HG03196 (cell line): ENCODE data around the gene ZNF688.
"Not testable (repeated sequence)": the region's sequence is repeated elsewhere in the genome, so short reads cannot be mapped to it uniquely, and the experiment has no call there.

ENCODE experiments used
- ATAC-seq: cut with Tn5 transposase; IDR thresholded peaks from one replicate; pipeline ENCODE4 v1.9.1; 2021; ENCODE audit not compliant: unreplicated experiment

Gene ZNF688

DNA sequence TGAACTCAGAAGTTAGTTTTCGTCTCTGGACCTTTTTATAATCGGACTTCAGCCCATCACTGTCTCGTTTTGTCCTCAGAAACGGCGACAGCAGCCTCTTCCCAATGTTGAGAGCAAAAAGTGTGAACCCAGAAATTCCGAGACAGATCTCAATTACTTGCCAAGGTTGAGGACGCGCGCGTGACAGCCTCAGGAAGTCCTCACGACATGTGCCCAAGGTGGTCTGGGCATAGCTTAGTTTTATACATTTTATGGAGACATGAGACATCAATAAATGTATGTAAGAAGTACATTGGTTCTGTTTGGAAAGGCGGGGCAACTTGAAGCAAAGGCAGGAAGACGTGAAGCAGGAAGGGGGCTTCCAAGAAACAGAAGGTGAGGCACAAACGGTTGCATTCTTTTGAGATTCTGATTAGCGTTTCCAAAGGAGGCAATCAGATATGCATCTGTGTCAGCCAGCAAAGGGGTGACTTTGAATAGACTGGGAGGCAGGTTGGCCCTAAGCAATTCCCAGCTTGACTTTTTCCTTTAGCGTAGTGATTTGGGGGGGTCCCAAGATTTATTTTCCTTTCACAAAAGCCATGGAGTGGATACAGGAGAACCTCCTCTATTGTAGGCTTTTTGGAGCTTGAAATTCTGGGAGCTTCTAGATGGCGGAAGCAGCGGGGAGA lies 36.3 kb downstream of the ZNF688 start:
- ATAC-seq: no peak

DNA sequence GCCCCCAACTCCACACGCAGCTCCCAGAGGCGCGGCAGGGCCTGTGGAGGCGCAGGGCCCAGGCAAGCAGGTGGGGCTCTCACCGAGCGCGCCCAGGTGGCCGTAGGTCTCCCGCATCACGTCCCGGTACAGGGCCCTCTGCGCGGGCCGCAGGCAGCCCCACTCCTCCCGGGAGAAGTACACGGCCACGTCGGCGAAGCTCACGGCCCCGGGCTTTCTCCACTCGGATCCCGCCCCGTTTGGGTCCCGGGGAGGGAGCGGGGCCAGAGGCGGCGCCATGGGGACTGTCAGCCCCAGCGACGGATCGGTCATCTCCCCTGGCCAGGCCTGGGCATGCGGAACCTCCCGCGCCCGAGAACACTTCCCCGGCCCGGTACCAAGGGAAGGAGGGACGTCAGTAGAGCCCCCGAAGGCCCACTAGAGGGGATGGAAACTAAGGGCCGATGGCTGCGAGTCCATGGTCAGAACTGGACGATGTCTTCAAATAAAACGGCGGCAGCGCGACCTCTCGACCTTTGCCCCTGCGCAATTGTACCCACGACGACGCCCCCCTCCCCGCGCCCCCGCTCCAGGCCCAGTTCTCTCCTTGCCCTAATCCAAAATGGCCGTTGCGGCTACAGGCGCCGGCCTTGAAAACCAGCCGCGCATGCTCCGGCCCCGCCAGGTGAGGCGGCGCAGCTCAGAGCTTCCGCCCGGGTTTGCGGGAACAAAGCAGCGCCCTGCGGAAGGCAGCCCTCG lies 37.0 kb downstream of the ZNF688 start, which contains the start of gene ZNF747:
TSS of gene ZNF747 (minus strand) at position 491 of the 738 bp plus-strand sequence. CDS start at position 312, 179 bp downstream.
- peak; percentile 62 for ATAC-seq

- peak; percentile 32 for ATAC-seq
Observed at GRCh38 chr16:30533748-30534367, 37.7 kb downstream of the ZNF688 start.

DNA sequence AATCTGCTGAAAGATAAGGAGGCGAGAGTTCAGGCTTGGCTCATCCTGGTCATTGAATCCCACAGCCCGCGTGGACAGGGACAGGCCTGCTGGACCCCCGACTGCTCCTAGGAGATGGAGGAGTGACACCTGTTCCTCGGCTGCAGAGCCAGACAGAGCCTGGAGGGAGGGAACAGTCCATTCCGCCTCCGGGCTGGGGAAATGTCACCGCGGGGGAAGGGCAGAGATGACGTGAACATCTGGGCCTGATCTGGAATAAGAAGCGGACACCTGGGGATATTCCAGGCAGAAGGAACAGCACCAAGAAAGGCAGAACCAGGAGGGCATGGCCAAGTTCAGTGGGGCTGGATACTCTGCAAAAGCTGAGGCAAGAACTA lies 38.4 kb downstream of the ZNF688 start:
- no peak for ATAC-seq

DNA sequence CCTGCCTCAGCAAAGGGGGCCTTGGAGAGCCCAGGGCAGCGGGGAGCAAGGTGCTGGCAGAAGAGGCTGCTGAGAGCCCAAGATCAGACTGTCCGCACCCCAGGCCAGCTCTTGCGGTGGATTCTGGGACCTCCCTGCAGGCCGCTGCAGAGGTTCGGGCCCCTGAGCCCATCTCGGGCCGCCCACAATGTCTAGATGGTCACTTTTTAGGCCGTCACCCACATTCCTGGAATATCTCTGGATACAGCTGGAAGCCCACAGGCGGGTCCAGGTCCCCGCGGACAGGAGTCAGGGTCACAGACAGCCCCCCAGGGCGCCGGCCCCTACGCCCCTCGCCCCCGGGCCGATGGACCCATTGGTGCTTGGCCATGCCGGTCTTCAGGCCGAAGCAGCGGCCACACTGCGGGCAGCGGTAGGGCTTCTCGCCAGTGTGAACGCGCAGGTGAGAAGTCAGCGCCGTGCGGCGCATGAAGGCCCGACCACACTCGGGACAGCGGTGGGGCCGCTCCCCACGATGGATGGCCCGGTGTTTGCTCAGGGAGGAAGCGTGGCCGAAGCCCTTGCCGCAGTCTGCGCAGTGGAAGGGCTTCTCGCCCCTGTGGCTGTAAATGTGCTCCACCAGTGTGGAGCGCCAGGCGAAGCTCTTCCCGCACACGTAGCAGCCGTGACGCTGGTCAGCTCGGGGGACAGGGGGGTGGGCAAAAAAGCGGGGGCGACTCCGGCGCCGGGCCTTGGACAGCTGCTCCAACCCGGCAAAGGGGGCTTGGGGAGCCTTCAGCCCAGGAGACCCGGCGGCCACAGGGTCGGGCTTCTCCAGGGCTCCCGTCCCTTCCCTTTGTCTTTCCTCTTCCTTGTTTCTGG lies 39.0 kb downstream of the ZNF688 start:
- no peak for ATAC-seq

DNA sequence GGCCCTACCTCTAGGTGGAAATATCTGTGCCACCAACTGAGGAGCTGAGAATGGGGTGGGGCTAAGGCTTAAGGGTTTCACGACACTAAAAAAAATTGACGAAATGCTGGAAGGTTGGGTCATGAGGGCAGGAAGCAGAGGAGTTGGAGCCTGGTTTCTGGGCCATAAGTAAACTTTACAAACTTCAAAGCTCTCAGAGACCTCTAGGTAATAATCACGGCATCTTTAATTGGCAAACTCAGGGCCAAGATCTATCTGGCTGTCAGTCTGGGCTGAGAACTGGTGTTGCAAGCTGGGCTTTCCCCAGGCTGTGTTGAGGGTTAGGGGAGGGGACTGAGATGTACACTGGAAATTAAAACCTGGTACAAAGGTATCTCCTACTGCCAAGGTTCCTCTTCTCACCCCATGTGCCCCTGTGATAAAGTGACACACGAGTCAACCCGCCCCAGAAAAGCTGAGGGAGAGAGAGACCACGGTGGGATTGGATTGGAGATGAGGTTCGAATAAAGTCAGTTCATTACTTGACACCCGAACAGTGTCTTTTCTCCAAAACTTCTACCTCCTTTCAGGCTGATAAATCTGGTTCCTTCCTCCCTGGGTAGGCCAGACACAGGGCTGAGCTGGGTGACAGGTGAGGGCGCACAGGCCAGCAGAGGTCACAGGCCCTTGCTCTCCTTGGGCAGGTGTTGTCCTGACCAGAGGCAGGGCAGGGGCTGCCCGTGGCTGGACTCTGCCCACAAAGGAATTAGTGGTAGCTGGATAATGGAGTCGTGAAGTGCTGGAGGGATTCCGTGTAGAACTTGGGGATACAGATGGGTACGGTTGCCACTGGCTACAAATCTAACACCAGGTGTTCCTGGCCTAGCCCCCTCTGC lies 41.1 kb downstream of the ZNF688 start:
- ATAC-seq: no peak

GRCh38 chr16:30528799-30529457 lies 42.6 kb downstream of the ZNF688 start:
- no peak for ATAC-seq

DNA sequence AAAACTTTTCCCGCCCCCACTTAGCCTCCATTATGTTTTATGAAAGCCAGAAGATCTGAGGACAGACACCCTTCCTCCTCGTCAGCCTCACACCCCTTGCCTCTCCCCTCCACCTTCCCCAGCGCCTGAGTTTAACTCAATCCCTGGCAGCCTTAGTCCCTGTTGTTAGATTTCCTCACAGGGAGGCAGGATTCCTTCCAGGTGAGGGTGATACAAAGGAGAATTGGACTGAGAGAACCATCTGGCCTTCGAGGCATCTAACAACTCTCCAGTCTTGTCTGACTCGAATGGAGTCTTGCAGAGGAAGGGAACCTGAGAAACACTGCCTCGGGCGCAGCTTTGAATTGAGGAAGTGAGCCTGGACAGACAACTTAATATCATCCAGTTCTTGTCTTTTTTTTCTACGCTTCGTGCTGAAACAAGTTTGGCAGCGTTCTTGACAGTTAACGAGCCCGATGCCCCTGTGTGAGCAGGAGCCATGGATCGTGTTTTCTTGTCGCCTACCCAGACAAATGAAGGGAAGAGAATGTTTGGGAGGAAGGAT lies 43.8 kb downstream of the ZNF688 start:
- peak; percentile 5 for ATAC-seq

GRCh38 chr16:30526823-30527634 lies 44.5 kb downstream of the ZNF688 start:
- ATAC-seq: peak; percentile 72

- peak; percentile 15 for ATAC-seq
Observed at GRCh38 chr16:30526137-30526822, 45.2 kb downstream of the ZNF688 start, which contains the start of gene ZNF768. Gene ZNF768 (minus strand): TSS chr16:30526566. CDS start chr16:30526413, 153 bp downstream.

GRCh38 chr16:30525844-30526136 lies 45.7 kb downstream of the ZNF688 start:
- ATAC-seq: no peak

DNA sequence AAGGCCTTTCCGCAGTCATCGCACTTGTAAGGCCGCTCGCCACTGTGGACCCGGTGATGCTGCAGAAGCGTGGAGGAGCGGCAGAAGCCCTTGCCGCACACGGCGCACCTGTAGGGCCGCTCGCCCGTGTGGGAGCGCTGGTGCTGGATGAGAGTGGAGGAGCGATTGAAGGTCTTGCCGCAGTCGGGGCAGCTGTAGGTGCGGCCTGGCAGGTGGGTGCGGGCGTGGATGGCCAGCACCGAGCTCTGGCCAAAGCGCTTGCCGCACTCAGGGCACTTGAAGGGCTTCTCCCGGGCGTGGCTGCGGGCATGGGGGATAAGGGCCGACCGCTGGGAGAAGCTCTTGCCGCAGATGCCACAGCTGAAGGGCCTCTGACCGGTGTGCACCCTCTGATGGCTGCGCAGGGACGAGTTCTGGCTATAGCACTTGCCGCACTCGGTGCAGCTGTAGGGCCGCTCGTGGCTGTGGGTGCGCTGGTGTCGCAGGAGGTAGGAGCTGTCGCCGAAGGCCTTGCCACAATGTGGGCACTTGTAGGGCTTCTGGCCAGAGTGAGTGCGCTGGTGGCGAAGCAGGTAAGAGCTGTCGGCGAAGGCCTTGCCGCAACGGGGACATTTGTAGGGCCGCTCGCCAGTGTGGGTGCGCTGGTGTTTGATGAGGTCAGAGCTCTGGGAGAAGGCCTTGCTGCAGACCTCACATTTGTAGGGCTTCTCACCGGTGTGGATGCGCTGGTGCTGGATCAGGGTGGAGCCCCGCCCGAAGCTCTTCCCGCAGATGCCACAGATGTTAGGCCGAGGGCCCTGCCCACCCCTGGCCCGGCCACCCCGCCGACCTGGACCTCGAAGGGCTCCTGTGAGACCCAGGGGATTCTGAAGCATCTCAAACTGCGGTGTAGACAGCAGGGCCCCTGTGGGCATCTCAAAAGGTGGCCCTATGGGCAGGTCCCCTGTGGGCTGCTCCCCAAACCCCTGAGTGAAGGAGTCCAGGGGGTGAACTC lies 46.6 kb downstream of the ZNF688 start:
- ATAC-seq: no peak

GRCh38 chr16:30523768-30524574 lies 47.5 kb downstream of the ZNF688 start:
- no peak for ATAC-seq

- ATAC-seq: not testable (repeated sequence)
Observed at GRCh38 chr16:30522702-30523463, 48.6 kb downstream of the ZNF688 start.
